ENCODE data around the gene IGSF8. TPM values are rescaled to one million over a fixed set of nuclear protein-coding genes. Genes with fewer than 3 reads are reported as not detected.

Gene IGSF8
- total RNA-seq, 1 experiment from 2014 or later = 56.2 TPM

- H3T11ph ChIP-seq (ENCODE audit: low read length) = no peak overlapping the region
- no peaks in the 10 kb centered on the region for H3K79me1 ChIP-seq (ENCODE audit: insufficient read depth, low read depth, low read length, poor library complexity, severe bottlenecking)
- no peaks in the 10 kb centered on the region for H3K23me2 ChIP-seq (ENCODE audit: insufficient read length, low read depth, low read length, poor library complexity, severe bottlenecking)
- H4K20me1 ChIP-seq (ENCODE audit: control insufficient read depth, insufficient read depth, insufficient read length) = no peaks in the 10 kb centered on the region
- H2BK5ac ChIP-seq (ENCODE audit: insufficient read length, low read length) = no peak overlapping the region
- no peak overlapping the region for H2BK12ac ChIP-seq (ENCODE audit: insufficient read length, low read depth, low read length)
- WGBS (ENCODE audit: extremely low coverage, insufficient read length, low lambda C conversion rate) = no CpG with 5 or more reads among the region's 3 CpGs
- no peak overlapping the region for H2AK5ac ChIP-seq (ENCODE audit: insufficient read length, low read length)
- no peaks in the 10 kb centered on the region for H3K9me3 ChIP-seq (ENCODE audit: control insufficient read depth, low read depth, low read length)
- H4K91ac ChIP-seq (ENCODE audit: insufficient read length, low read depth, low read length) = no peak overlapping the region
- no peak overlapping the region for H2BK15ac ChIP-seq (ENCODE audit: low read depth, low read length)
- no peak overlapping the region for H4K5ac ChIP-seq (ENCODE audit: insufficient read length, low read depth, low read length)
- Mint-ChIP-seq H3K27ac (no peak overlapping the region), H3K36me3 (ENCODE audit: insufficient read depth in 1 of 3, low read depth in 3 of 3) (peaks cover 0 to 69% (median 68%) of the 10 kb centered on the region in 3 experiments; a peak in 5 of 7 replicates), H3K27me3 (ENCODE audit: low read depth) (peaks cover 2% of the 10 kb centered on the region), H3K4me3 (no peak overlapping the region), H3K4me1 (peaks cover 5 to 6% of the 10 kb centered on the region in 2 experiments), H3K9me3 (no peaks in the 10 kb centered on the region)
- no peak overlapping the region for H2BK20ac ChIP-seq (ENCODE audit: low read depth, low read length, poor library complexity, severe bottlenecking)
- no peaks in the 10 kb centered on the region for H3K79me2 ChIP-seq (ENCODE audit: insufficient read depth, low read length)
- no peak overlapping the region for H3K56ac ChIP-seq (ENCODE audit: insufficient read length, low read depth, low read length)
- no peak overlapping the region for H3K4ac ChIP-seq (ENCODE audit: low read depth, low read length)
- H3K14ac ChIP-seq (ENCODE audit: insufficient read depth, low read length) = no peak overlapping the region
- H3K23ac ChIP-seq (ENCODE audit: insufficient read length, low read depth, low read length) = no peak overlapping the region
- no peak for DNase-seq
- H4K8ac ChIP-seq (replicated peaks; ENCODE audit: insufficient read length, low read depth, low read length) = no peak overlapping the region
- H3K4me1 ChIP-seq (ENCODE audit: insufficient read depth, low read length) = no peaks in the 10 kb centered on the region; the same call in 1 of the 2 replicates
- no peaks in the 10 kb centered on the region for H3K27me3 ChIP-seq (ENCODE audit: insufficient read depth, low read length)
- TF ChIP-seq CTCF (conservative IDR thresholded peaks at IDR 0.05) = no peak
- H3K4me2 ChIP-seq (ENCODE audit: insufficient read depth, insufficient read length, low read length) = no peak overlapping the region
- no peak overlapping the region for H3K9ac ChIP-seq (ENCODE audit: extremely low read depth, insufficient read length, low read length)
- H2AFZ ChIP-seq (ENCODE audit: low read length) = no peak overlapping the region
- H3K18ac ChIP-seq (ENCODE audit: insufficient read length, low read depth, low read length) = no peak overlapping the region
- no peak overlapping the region for H2BK120ac ChIP-seq (ENCODE audit: low read depth, low read length, poor library complexity, severe bottlenecking)
- no peak overlapping the region for H3K27ac ChIP-seq (ENCODE audit: insufficient read length, low read depth, low read length)
Observed at GRCh38 chr1:160129558-160129957, 31.1 kb upstream of the IGSF8 start.

Data from H9 (cell line).